GM19463 (cell line): ENCODE results near the gene CHMP1B.
"Not testable (repeated sequence)": the region's sequence is repeated elsewhere in the genome, so short reads cannot be mapped to it uniquely, and the experiment has no call there.

ENCODE experiments used
- ATAC-seq: cut with Tn5 transposase; IDR thresholded peaks from one replicate; pipeline ENCODE4 v1.9.1; 2021; ENCODE audit warnings: mild to moderate bottlenecking, moderate library complexity; ENCODE audit not compliant: unreplicated experiment

CHMP1B gene

DNA sequence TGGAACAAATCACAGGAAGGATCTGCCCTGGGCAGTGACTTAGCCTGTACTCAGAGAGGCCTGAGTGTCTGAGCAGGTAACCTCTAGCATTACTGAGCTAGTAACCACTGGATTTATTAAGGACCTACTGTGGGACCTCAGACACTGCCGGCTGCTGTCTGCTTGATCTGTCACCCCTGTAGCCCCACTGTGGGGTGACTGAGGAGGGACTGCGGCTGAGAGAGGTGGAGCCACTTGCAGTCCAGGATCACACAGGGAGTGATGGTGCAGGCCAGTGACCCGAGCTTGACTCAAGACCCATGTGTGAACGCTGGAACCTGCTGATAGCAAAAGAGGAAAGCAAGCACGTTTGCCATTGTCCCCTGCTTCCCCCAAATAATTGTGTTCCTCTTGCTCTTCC, 15.6 kb downstream of the CHMP1B start:
- no peak for ATAC-seq

DNA sequence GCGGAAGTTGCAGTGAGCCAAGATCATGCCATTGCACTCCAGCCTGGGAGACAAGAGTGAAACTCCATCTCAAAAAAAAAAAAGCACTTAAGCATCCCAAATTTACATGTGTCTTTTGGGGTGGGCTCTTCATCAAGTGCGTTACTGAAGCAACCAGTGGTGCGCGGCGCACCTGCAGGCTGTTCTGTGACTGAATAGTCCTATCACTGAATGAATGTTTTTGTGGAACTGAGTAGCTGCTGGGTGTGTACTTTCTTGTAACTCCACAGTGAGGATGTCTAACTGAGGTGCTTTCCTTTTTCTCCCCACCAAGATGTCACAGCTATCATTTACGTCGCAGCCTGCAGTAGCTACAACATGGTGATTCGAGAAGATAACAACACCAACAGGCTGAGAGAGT, 17.0 kb downstream of the CHMP1B start:
- no peak for ATAC-seq

DNA sequence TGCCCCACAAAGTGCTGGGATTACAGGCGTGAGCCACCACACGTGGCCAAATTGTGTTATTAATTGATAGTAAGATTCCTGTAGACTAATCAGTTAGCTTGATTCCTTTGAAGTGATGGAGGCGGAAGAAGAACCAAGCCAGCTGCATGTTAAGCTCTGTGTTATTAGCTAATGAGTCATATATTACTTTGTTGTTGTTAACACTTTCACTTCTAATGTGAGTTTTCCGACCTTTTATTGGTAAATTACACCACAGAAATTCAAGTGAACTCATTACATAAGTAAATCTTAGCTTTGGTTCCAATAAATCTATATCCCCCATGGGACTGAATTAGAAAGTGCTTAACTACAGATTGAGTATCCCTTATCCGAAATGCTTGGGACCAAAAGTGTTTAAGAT, 20.3 kb downstream of the CHMP1B start:
- no peak for ATAC-seq

DNA sequence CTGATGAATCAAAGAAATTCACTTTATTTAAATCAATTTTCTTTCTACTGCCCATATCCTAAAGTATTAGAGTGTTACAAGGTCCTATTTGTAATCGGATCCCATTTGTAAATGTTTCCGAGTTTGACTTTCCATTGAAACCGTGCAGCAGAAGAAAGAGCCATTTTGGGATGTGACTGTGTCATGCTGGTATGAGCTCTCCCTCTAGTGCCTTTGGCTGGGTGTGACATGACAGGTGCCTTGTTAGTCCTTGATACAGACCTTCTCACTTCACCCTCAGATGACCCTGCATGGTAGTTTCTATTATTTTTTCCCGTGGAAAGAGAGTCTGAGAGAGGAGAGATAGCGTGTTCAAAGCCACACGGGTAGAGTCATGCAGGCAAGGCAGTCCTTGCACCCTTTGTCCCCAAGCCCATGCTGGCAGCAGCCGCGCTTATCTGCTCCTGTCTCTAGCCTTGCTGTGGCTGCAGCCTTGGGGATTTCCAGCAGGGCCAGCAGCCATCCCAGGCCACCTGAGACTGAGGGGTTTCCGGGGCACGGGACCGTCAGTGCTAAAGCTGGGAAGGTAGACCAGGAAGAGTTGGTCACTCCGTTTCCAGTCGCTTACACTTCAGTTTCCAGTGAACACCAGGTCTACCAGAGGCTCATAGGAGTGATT, 21.4 kb downstream of the CHMP1B start:
- no peak for ATAC-seq

DNA sequence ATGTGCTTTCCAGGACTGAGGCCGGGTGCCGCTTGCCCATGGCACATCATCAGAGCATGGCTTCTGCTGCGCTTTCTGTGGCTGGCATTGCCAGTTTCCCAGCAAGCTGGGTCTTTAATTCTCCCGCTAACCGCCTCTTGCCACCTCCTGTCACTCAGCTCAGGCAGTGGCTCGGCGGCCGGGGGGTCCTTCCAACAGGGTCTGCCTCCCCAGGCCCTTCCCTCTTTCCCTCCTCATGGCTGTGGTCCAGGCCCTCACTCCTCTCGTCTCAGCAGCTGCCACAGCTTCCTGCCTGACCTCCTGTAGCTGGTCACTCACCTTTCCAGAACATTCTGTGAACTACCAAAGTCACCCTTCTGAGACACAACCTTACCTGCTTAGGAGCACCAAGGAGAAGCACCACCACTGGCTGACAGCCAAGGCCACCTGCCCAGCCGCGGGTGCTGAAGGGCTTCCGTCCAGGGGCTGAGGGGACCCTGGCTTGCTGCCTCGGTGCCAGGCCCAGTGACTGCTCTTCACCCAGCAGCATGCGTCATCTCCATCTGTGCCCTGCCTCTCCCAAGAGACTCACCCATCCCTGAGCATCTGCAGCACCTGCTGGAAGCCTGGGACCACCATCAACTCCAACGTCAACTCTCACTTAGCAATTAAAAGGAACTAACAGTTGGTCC, 22.6 kb downstream of the CHMP1B start:
- no peak for ATAC-seq

DNA sequence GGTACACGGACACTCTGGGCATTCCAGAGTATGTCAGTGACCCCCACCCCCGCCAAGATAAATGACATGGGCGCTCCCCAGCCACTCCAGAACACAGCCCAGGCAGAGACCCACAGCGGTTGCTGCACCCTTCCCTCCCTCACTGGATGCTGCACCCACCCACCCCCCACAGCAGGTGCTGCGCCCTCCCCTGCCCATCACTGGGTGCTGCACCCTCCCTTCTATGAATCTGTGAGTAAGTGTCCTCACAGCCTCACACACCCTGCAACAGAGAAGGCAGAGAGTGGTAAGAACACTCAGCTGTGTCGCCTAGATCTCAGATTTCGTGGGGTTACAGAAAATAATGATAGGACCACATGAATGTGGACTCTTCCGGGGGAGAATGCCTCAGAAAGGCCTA, 23.5 kb downstream of the CHMP1B start:
- no peak for ATAC-seq

DNA sequence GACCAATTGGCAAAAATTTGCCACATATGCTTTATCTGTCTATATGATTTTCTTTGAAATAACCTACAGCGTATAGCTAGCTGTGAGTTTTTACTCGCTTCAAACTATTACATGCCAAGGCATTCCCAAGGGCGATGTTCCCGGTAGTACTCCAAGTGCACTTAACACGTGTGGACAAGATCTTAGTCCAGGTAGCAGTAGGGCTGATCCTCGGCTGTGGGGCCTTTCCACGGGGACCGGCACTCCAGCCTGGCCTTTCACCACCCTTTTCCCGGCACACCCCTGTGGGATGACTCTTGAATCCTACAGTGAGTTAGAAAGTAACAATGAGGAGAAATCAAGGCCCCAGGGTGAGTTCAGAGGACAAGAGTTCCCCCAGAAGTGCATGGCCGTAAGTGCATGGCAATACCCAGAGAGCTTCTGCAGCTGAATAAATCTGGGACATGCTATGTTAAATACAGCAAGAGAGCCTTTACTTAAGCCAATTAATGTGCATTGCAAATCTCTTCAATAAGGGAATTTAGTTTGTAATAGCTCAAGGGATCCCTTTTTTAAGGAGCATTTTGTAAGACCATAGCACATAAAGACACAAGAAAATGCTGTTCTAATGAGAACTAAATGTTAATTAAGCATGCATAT, 26.4 kb downstream of the CHMP1B start:
- no peak for ATAC-seq

DNA sequence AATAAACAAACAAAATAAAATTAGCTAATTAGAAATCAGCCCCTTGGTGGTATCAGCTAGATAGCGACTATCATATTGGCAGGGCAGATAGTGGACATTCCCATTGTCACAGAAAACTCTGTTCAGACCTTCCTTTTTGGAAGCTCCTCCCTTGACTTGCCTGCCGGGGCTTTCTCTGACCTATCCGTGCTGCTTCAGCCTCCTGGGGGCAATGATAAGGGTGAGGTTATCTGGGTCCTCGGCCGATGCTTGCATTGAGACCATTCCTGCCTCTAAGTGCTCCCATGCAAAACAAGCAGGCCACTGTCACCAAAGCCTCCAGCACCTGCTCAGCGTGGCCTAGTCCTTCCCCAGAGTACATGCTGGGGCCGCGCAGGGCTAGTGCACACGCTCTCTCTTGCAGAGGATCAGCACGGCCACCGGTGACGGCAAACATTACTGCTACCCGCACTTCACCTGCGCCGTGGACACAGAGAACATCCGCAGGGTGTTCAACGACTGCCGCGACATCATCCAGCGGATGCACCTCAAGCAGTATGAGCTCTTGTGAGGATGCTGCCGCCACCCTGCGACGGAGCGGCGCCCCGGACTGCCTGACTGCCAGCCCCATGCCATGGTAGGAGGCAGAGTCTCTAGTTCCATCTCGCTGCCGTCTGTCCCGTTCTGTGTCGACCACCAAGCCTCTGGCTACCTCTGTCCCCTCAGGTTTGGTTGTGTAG, 29.5 kb downstream of the CHMP1B start:
- no peak for ATAC-seq

DNA sequence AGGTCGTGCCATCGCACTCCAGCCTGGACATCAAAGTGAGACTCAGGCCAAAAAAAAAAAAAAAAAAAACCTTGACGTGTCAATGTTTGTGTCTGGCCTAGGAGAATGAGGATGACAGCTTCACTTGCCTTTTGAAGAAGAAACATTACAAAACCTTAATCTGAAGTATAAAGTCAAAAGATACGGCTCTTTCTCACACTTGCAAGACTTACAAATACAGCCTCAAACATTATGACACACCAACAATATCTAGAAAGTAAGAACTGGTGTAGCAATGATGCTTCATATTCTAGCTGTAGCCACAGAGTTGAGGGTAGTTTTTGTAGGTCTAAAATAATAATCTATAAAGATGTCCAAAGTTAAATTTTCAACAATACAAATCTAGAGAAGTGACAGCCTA, 31.4 kb downstream of the CHMP1B start:
- no peak for ATAC-seq

DNA sequence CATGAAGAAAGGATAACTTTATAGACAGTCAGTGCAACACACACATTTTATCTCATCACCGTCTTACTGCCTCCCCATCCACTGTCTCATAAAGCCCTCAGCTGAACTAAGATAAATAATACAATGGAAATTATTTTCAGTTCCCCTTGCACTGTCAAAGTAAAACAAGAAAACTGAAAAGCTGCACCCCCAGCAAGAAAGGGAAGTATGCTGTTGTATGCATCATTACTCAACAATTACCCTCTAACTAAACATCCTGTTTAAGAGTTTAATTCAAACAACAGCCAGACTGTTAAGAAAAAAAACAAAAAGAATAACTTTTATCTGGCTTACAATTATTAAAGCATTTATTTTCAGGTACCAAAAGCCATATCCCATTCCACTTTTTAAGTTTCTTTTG, 31.9 kb downstream of the CHMP1B start:
- no peak for ATAC-seq

DNA sequence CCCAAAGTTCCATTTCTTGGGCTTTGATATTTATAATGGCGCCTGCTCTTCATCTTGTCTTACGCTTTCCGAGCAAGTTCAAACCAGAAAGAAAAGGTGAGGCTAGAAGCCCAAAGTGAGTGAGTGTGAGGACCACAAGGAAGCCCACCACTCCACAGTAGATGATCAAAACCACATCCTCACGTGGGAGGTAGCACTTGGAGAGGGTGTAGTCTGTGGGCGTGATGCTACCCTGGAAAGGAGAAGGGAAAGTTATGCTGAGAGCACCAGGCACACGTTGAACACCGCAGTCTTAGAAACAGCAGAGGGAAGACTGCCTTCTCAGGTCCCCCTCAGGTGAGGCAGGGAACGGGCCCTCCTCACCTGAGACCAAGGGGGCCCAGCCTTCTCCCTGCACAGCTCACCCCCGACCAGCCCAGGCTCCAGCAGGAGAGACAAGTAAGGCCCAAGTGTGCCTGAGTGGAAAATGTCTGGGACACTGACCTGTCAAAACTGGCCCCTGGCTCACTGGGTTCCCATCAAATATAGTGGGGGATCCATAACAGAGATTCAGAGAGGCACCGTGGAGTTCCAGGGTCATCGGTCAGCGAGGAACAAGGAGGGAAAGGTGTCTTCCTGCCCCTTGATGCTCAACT, 33.3 kb downstream of the CHMP1B start:
- no peak for ATAC-seq

DNA sequence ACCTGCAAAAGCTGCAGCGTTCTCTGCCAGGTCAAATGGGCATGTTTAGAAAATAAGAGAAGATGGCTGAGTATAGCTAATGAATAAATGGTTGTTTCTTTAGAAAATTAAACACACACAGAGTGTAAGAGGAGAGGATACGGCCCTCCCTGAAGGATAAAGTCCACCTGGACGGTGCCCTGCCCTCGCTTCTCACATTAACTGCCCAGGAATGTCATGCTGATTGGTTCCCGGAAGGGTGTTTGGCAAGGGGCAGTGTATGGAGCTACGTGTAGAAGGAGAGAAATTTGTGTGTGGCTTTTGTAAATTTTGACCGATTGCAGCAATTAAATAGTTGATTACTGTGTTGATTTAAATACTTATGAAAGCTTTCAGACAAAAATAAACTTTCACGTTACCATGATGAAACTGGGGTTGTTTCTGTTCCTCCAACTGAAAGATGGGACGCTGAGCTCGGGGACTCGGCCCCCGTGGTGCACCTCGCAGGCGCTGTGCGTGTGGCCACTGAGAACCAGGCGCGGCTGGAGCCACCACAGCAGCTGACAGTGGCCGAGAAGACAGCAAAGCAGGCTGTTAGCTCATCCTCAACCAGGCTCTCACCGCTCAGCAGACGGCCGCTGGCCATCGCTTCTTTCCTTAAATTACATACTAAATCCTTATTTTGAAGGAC, 34.2 kb downstream of the CHMP1B start:
- no peak for ATAC-seq

DNA sequence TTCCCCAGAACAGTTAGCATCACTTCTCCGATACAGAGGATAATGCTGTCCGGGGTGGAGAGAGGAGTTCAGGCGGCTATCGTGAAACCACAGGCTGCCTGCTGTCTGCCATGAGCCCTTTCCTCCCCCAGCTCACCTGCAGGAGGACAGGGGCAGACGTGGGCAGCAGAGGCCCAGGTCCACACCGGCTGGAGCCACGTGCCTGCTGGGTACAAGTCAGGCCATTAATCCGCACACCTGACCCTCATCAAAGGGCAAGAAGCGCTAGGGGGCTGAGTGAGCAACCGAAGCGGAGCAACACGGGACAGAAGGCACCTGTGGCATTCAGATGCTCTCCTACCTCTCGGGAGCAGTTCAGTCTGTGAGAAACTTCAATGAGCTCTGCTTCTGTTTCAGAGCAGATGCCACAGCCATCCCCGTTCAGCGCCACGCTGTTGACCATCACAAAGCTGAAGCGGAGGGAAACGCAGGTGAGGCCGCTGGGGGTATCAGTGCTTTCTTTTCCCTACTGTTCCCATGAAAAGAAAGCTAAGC, 35.4 kb downstream of the CHMP1B start:
- ATAC-seq, result no peak

DNA sequence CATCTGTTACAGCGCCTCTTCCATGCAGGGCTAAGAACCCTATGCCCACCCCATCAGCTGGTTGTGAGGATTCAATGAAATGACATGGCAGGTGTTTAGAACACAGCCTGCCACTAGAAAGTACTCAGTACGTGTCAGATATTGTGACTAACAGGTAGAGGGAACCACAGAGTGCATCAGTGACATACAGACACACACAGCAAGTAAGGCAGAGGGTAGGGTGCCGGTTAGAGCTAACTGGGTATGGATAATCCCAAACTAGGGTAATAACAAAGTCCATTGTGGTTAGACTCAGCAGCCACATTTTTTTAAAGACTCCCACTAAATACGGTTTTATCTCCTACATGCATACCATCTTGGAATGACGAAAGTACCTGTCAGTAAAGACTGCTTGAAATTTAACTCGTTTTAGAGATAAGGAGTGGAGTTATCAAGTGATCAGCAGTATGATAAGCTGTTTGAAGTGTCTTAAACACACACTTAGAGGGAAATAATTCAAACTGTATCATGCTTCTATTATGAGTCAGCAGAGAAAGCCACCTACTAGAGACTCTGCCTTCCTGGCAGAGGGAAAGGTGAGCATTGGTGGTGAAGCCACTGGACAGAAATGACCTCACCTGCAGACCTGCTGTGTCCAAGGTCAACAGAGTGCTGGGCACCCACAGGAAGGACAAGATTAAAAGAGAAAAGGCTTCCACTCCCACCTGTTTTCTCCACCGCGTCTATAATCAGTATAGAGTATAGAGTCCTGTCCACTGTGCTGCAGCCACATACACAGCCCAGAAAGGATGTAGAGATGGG, 36.3 kb downstream of the CHMP1B start:
- ATAC-seq, result no peak

DNA sequence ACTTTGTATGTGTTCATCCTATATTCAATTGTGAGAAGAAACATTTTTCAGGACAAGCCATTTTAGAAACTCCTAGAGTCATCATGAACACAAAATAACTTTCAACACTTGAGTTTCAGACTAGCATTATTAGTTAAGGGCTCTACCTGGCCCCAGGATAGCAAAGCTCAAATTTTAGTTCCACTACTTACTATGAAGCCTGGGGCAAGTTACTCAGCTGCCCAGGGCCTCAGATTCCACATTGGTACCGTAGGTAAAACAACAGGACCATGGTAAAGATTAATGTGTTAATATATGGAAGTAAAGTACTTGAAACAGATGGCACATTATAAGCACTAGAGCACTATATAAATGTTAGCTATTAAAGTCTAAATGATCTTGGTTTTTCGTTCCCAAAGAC, 37.5 kb downstream of the CHMP1B start:
- no peak for ATAC-seq

DNA sequence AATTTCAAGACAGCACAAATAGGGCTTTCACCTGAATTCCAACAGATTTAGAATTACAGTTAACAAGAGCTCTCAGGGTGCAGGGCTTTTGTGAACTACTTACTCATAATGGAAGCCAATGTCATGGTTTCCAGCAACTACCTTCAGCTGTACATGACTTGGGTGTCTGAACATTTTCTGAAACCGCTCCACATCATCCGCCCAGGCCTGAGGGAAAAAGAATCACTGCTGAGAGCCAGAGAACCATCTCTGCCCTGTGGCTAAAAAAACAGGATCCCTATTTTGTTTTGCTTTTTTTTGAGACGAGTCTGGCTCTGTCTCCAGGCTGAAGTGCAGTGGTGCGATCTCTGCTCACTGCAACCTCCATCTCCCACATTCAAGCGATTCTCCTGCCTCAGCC, 38.1 kb downstream of the CHMP1B start:
- no peak for ATAC-seq

DNA sequence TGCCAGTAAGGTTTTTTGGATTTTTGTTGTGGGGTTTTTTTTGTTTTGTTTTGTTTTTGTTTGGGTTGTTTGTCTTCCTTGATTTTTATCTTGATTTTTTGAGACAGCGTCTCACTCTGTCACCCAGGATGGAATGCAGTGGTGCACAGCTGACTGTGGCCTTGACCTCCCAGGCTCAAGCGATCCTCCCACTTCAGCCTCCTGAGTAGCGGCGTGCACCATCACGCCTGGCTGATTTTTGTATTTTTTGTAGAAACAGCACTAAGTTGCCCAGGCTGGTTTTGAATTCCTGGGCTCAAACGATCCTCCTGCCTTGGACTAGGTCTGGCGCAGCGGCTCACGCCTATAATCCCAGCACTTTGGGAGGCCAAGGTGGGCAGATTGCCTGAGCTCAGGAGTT, 40.5 kb downstream of the CHMP1B start:
- no peak for ATAC-seq

DNA sequence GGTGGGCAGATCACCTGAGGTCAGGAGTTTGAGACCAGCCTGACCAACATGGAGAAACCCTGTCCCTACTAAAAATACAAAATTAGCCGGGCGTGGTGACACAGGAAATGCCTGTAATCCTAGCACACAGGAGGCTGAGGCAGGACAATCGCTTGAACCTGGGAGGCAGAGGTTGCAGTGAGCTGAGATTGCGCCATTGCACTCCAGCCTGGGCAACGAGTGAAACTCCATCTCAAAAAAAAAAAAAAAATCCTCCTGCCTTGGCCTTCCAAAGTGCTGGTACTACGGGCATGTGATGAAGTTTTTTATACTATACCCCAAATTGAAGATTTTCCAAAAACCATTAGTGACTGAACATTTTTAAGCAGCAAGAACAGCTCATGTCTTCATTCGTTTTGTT, 41.2 kb downstream of the CHMP1B start:
- ATAC-seq, result not testable (repeated sequence)

DNA sequence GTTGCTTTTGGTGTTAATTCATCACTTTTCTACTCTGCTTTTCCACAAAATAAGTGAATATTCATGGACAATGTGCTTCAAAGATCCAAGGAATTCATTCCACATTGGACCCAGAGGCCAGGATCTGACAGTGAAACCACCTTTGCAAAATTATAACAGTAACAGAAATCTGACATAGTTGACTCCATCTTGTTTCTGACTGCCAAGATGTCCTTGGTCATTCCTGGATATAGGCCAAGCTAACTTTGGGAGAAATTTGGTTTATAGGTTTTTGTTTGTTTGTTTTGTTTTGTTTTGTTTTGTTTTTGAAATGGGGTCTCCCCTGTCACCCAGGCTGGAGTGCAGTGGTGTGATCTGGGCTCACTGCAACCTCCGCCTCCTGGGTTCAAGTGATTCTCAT, 46.6 kb downstream of the CHMP1B start:
- ATAC-seq, result no peak

DNA sequence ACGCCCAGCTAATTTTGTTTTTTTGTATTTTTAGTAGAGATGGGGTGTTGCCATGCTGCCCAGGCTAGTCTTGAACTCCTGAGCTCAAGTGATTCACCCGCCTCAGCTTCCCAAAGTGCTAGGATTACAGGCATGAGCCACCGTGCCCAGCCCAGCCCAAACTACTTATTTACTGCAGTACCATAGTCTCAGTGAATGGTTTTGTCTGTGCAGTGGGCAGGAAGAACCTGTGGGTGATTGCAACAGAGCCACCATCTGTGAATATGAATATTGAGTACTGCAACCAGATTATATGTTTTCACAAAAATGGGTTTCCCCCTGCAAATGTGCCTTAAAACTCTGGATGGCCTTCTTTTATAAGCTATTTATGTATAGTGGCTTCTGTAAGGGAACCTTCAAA, 47.9 kb downstream of the CHMP1B start:
- ATAC-seq, result no peak
